ENCODE results near the gene RAB4A. TPM values are rescaled to one million over a fixed set of nuclear protein-coding genes. Genes with fewer than 3 reads are reported as not detected.

Gene RAB4A
- total RNA-seq, result 36.0 TPM

GRCh38 chr1:229270547-229271447 lies at the start of gene RAB4A:
TSS of gene RAB4A (plus strand) at chr1:229271111. CDS start at chr1:229271340, 229 bp downstream.

GRCh38 chr1:229342656-229343569 lies 72.0 kb downstream of the RAB4A start, which contains the start of gene CCSAP:
TSS of gene CCSAP (minus strand) at chr1:229343047. CDS start at chr1:229342465, 582 bp downstream.

Other genes starting within 250 kb of the RAB4A start
- 148 TPM for gene CCSAP, start 71.9 kb downstream of the RAB4A start, total RNA-seq
- gene ACTA1, start 163.0 kb downstream of the RAB4A start, total RNA-seq, result 1.6 TPM
- 64.2 TPM for gene NUP133, start 237.2 kb downstream of the RAB4A start, total RNA-seq